Hair follicular keratinocyte (primary cell): ENCODE measurements around the gene PPP2R2B. TPM values are rescaled to one million over a fixed set of nuclear protein-coding genes. Genes with fewer than 3 reads are reported as not detected.

Experiments
- total RNA-seq: library from RNA; depleted of rRNA; stranded (reverse); fragments of >200 nt; gene quantifications from 2 replicates; pipeline ENCODE4 v1.2.3, GENCODE V29; 2015

PPP2R2B gene
- 1.8 and 2.7 TPM in 2 replicates for total RNA-seq

DNA sequence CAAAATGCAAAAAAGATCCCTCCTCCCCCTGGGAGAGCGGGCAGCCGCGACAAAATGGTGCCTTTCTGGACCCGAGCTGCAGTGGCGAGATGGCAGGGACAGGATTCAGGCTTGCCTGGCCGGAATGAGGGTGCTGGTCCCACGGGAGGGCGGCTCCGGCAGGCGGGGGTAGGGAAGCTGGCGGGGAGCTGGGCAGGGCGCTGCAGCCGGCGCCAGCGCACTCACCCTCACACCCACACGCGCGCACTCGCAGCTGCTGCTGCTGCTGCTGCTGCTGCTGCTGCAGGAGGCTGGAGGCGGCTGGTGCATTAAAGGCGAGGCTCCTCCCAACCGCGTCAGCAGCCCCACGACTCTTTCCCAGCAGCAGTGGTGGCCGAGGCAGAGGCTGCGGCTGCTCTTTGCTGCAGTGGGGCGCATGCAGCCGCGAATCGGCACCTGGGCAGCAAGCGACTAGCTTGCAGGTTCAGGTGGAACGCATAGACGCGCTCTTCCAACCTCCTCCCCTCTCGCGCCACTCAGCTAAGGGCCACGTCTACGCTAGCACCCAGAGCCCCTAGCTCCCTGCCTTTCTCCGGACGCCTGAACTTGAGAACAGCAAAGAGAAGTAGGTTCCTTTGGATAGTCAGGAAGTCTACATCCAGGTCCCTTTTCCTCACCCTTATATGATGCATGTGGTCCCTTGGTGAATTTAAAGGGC, at the start of gene PPP2R2B:
PPP2R2B (minus strand) TSS at position 282 of the 697 bp plus-strand sequence.

